Colon (tissue), 2 donors: ENCODE results near the gene CLDND1.

ENCODE experiments used
- FAIRE-seq: peaks from 2 replicates; lab custom pipeline; 2012; peaks lifted over from hg19 to GRCh38; lab: Jason Lieb, UNC
- donor health status: control.
- donor health status: control.

Gene CLDND1

DNA sequence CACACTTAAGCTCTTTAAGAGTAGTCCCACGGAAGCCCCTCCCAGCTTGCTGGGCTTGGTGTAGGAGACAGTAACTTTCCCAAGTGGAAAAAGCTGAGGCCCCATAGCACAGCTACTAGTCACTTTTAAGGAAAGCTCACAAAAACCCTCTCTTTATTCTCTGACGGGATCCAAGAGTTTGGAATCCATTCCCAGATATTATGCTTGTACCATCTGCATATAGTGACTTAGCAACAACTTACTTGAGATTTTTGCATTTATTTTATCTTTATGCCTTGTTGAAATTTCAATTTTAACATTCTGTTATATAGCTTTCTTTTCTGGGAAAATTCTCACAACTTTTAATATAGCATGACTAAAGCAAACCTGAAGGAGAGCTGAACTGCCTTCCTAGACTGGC, 28.5 kb upstream of the CLDND1 start:
- FAIRE-seq: no peak

DNA sequence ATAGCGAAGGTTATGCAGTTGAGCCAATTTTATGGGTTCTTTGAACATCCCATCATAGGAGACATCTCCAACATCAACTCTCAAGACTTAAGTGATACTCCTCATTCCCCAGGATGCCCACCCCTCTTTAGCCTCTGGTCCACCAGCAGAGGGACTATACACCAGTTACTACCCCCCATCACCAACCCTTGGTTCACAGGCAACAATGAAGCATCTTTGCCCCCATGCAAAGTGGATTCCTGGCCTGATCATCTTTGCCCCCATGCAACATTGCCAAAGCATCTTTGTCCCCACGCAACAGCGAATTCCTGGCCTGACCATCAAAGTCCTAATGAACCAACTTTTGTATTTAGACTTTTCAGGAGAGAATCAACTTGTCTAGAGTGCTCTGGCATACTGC, 28.1 kb upstream of the CLDND1 start:
- FAIRE-seq: no peak

- no peak for FAIRE-seq
Measured at GRCh38 chr3:98548544-98548943, 25.8 kb upstream of the CLDND1 start.

GRCh38 chr3:98545940-98546339, 23.2 kb upstream of the CLDND1 start:
- peak; percentile 18 for FAIRE-seq

DNA sequence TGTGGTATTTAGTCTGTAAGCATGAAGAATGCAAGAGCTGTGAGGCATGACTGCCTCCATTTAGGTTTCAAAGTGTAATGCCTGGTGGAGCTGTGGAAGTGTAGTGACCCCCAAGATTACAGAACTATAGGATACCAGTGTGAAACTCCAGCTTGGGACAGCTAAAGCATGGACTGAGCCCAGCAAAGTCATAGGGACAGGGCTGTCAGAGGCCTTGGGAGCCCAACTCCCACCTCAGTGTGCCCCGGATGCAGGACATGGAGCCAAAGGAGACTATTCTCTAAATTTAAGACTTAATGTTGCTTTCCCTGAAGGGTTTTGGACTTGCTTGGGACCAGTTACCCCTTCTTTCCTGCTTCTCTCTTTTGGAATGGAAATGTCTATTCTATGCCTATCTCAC, 19.9 kb upstream of the CLDND1 start:
- FAIRE-seq: no peak

- no peak for FAIRE-seq
Measured at GRCh38 chr3:98541695-98542094, 19.0 kb upstream of the CLDND1 start.

- FAIRE-seq: peak; percentile 86
Measured at GRCh38 chr3:98540346-98540745, 17.6 kb upstream of the CLDND1 start.

DNA sequence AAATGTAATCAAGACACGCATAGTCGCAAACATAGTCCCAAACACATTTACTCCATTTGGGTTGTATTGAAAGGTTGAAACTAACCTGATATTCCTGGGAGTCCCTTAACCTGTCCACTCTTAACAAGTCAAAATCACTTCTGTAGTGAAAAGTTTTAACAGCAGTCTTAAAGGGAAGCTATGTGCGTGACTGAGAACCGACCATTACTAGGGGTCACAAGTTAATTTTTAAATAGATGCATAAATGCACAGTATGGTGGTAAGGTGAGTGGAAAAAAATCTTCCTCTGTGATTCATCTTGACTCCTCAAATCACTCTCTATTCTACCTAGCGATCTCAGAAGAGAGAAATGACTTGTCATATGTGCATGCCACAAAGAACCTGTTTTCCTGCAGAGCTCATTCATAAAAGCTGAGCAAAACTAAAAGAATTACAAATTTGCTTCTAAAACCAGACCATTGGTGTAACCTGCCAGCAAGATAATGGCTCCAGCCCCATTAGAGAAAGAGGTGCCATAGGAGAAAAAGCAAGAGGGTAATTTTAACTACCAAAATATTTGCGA, 13.8 kb upstream of the CLDND1 start:
- FAIRE-seq: no peak

DNA sequence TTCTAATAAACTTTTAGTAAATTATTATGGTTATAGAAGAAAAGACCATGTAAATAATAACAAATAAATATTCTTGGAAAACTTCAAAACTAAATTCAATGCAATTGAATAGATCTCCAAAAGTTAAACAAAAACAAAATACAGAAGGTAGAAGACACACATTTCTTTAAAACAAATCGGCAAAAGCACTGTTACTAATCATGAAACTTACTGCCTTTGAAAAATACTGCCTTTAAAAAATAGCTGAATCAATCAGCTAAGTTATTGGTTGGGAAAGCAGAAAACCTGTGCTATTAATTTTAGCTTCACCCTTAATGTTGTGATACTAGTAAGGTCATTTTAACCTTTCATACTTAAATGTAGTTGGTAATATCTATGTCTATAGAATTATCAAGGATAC, 12.0 kb upstream of the CLDND1 start:
- no peak for FAIRE-seq

- FAIRE-seq: no peak
Measured at GRCh38 chr3:98534168-98534567, 11.5 kb upstream of the CLDND1 start.

GRCh38 chr3:98532709-98533571, 10.2 kb upstream of the CLDND1 start:
- no peak for FAIRE-seq

DNA sequence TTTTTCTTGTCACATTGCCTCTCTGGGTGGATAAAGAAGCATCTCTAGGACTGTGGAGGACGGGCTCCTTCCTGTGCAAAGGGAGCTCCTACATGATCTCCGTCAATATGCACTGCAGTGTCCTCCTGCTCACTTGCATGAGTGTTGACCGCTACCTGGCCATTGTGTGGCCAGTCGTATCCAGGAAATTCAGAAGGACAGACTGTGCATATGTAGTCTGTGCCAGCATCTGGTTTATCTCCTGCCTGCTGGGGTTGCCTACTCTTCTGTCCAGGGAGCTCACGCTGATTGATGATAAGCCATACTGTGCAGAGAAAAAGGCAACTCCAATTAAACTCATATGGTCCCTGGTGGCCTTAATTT, 9.6 kb upstream of the CLDND1 start:
- no peak for FAIRE-seq

DNA sequence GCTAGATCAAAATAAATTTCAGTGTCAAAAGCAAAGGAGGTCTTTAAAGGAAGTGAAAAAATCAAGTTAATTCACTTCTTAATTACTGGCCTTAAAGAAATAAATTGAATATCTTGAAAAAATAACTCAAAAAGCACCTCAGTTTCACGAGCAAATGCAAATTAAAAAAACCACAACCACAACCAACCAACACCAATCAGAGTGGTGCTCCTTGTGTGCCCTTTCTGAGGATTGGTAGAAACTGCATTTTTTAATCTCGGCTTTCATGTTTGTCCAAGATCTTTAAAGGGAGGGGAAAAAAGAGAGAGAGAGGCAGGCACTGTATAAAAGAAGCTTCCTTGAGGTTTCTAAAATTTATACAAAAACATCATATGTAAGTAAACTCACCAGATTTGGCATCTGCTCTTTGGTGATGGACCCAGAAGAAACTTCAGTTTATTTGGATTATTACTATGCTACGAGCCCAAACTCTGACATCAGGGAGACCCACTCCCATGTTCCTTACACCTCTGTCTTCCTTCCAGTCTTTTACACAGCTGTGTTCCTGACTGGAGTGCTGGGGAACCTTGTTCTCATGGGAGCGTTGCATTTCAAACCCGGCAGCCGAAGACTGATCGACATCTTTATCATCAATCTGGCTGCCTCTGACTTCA, 9.0 kb upstream of the CLDND1 start, which contains the start of gene GPR15:
Gene GPR15 (plus strand): TSS at position 357 of the 653 bp plus-strand sequence. CDS start 56 bp downstream, at position 413.
- FAIRE-seq: no peak

- FAIRE-seq: no peak
Measured at GRCh38 chr3:98530676-98531075, 8.0 kb upstream of the CLDND1 start.

DNA sequence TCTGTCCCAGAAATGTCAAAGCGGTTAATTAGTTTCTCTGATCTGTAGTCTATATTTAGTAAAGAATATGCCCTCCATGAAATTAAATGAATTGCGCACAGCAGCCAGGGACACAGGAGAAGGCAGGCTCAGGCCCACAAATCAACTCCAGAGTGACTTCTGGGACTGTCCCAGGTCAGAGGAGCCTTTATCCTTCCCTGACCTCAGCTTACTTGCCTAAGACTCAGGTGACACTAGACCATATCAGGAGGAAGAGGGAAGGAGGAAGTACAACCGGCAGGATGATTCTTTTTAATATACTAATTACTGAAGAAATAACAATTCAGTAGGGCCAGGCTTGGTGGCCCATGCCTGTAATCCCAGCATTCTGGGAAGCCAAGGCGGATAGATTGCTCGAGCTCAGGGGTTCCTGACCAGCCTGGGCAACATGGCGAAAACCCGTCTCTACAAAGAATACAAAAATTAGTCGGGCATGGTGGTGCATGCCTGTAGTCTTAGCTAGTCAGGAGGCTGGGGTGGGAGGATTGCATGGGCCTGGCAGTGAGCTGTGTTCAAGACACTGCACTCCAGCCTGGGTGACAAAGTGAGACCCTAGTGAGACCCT, 7.3 kb upstream of the CLDND1 start:
- FAIRE-seq: no peak

DNA sequence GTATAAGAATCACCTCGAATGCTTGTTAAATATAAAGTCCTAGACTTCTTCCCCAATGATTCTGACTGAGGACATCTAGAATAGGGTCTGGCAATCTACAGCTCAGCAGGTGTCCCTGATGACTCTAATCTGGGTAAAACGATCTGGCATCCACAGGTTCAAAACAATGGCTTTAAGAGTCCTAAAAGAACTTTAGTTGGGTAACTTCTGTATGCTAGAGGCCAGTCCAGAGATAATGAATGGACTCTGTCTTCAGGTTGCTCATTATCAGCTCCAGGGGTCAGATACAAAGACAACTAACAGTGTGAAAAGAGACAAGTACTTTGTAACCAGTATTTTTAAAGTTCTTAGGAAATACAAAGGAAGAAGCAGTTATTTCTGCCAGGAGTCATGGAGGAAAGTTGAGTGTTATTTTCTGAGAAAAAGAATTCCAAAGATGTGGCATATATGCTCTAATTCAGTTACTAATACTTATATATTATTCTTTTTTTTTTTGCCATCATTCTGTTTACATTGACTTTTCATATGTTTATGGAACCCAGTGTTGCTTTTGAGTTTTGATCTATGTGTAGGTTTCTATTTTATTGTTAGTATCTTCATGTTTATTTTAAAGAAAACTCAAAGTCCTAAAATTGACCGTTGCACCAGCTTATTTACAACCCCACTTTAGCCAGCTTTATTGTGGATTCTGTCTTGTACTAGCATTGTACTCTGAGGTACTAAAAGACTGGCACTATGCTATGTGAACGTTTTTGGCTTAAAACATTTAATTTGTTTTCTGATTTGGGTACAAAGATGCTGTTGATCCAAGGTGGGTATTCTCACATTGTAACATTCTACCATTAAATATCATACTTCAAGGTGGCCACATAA, 6.0 kb upstream of the CLDND1 start:
- FAIRE-seq: no peak

- no peak for FAIRE-seq
Measured at GRCh38 chr3:98525494-98525893, 2.8 kb upstream of the CLDND1 start.

DNA sequence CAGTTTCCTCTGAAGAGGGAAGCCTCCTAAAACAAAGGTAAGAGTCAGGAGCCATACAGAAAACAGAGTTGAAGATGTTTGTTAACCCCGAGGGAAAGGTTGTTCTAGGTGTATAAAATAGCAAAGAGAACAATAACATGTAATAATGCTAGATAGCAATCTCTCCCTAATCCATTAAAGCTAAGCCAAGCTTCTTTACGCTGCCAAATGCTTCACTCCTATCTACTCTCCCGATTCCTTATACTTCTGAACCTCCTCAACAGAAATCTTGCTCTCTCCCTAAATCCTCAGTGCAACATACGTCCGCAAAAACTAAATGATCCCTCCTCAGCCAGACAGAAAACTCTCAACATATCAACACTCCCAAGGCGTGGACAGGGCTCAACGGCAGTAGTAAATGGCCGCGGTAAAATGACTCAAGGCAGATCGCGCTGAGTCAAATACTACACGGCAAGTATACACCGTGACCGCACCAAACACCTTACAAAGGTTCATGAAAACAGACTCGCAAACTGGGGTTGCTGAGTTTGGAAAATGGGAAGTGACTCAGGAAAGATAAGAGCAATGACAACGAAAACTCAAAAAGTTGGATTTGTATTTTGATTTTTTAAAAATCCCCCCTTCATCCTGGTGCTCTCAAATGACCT, 682 bp downstream of the CLDND1 start:
- no peak for FAIRE-seq

GRCh38 chr3:98519351-98519750, 3.4 kb downstream of the CLDND1 start:
- FAIRE-seq: no peak

DNA sequence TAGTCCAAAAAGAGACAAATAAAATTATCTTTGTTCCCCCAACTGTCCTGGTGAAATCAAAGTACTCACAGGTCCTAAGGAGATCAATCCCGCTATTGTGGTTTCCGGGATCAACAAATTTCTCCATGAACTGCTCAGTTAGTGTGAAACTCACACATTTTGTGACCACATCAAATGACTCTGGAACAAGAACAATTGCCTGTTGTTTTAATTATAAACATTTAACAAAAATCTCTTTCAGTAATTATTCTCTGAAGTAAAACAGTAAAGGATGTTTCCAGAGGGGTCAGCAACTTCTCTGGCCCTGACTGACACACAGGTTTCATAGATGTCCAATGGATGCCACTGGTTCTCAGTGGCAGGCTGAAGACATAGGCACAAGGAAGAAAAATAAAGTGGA, 3.9 kb downstream of the CLDND1 start:
- FAIRE-seq: no peak

DNA sequence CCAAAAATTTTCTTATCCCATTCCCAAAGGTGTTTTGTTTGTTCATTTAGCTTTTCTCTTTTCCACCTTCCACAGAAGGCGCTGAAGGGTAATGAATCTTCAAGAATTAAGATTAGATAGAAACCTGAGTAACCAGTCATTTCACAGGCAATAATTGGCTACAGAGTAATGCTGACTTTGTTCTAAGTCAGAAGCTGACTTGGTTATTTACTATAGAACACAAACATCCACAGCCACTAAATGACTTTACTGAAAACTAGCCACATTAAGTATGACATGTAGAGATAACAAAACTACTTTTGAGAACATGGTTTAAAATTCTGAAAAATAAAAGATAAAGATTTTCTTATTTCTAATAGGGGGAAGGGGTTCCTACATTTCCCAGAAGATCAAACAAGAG, 7.8 kb downstream of the CLDND1 start:
- no peak for FAIRE-seq
